Sigmoid colon (tissue), 7 donors: ENCODE measurements around the gene TPH2. TPM values are rescaled to one million over a fixed set of nuclear protein-coding genes. Genes with fewer than 3 reads are reported as not detected.

Experiments used
- DNase-seq: peaks from one replicate; pipeline ENCODE4 v3.0.0-alpha.2; 2019
- H3K27ac ChIP-seq, 4 donors: fragments of 200-600 bp; sonication (generic); one replicate each; pipeline ENCODE4 v1.5.1; 2016 to 2019; ENCODE audit warnings: mild to moderate bottlenecking in 1 of 4
- H3K27me3 ChIP-seq, 3 donors: fragments of 200-600 bp; sonication (generic); one replicate each; pipeline ENCODE4 v1.5.1; 2019; ENCODE audit warnings: mild to moderate bottlenecking in 1 of 3
- H3K36me3 ChIP-seq, 4 donors: fragments of 200-600 bp; sonication (generic); one replicate each; pipeline ENCODE4 v1.5.1; 2016 to 2019
- H3K4me1 ChIP-seq, 4 donors: fragments of 200-600 bp; sonication (generic); one replicate each; pipeline ENCODE4 v1.5.1; 2017 to 2019
- H3K4me3 ChIP-seq, 4 donors: fragments of 200-600 bp; sonication (generic); one replicate each; pipeline ENCODE4 v1.5.1; 2017 to 2019; ENCODE audit warnings: mild to moderate bottlenecking in 2 of 4, moderate library complexity in 1 of 4
- H3K9me3 ChIP-seq, 4 donors: fragments of 200-600 bp in 3 of 4; sonication (generic) in 3 of 4; one replicate each; pipeline versions ENCODE4 v1.5.1 to v1.6.1; 2013 to 2019
- CTCF ChIP-seq, 4 experiments: fragments of 450-650 bp in 3 of 4; fragments of 200-600 bp in 1 of 4; IDR thresholded peaks; one replicate each; pipeline ENCODE4 v1.5.1; 2016 to 2019; ENCODE audit warnings: antibody characterized with exemption in 4 of 4, mild to moderate bottlenecking in 3 of 4, moderate library complexity in 2 of 4
- EP300 ChIP-seq, 4 donors: sonication (generic); formaldehyde crosslinking; IDR thresholded peaks; one replicate each; pipeline ENCODE4 v1.6.1; 2017; ENCODE audit warnings: antibody characterized with exemption in 4 of 4
- POLR2A ChIP-seq, 2 donors: fragments of 450-650 bp; IDR thresholded peaks; one replicate each; pipeline ENCODE4 v1.6.1; 2016; ENCODE audit warnings: antibody characterized with exemption in 2 of 2, mild to moderate bottlenecking in 2 of 2, moderate library complexity in 2 of 2
- POLR2AphosphoS5 ChIP-seq, 4 donors: sonication (generic); formaldehyde crosslinking; IDR thresholded peaks; one replicate each; pipeline ENCODE4 v1.6.1; 2017; ENCODE audit warnings: antibody characterized with exemption in 4 of 4
- WGBS, 2 donors: extraction: QIAGEN DNeasy Blood & Tissue Kit; methylation state at CpG; one replicate each; pipeline ENCODE4 v1.1.7; 2013; 5-methylcytosine and 5-hydroxymethylcytosine counted together
- intact Hi-C: fragments of 100-400 bp; cut with DNase I; formaldehyde crosslinking; loops from one replicate; pipeline ENCODE4 v1.15.1; 2023
- polyA plus RNA-seq, 3 donors: library from polyadenylated mRNA; stranded (reverse); fragments of 200-250 nt; gene quantifications; one replicate each; pipeline ENCODE4 v1.2.3, GENCODE V29; 2013
- total RNA-seq, 4 donors: library from RNA; depleted of rRNA; stranded (reverse); fragments of >200 nt; gene quantifications; one replicate each; pipeline ENCODE4 v1.1.0, GENCODE V29; 2016
- donor health status: healthy with polysubstance abuse.
- donor health status: Bipolar disorder and iron deficiency.
- donor health status: healthy.

The TPH2 gene
- total and polyA plus RNA-seq, 7 donors: 0.14 to 0.55 (median 0.36) TPM; not detected in 4

DNA sequence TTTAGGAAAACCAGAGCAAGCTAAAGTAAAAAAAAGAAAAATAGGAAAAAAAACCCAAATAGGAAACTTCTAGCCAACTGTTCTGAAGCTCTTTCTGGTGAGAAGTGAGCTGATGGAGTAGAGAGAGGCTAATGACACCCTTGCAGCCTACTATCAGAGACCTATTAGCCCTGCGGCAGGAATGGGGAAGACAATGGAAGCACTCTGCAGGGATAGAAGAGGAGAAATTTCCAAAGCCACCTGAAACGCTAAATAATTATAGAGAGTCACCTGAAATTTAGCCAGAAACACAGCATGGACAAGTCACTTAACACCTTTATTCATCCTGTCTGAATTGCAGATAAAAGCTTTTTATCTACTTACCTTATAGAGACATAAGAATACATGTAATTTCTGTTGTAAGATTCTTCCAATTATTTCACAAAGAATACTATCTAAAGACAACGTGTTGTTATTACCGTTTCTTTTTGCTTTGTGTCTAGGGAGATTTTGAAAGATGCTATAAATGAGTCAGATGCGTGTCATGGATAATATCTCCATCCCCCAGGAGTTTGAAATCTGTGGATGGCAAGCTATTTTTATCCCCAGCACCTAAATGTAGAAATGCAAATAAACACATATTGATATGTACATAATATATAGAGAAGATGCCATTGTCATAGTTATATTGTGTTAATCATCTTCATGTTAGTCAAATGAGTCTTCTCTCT is 138.6 kb downstream of the TPH2 start:
- peaks cover 0 to 11% (median 0%) of the 10 kb centered on the region in 4 donors for H3K4me1 ChIP-seq
- DNase-seq: no peak
- TF ChIP-seq EP300 (IDR thresholded peaks at IDR 0.05) (no peak), CTCF (IDR thresholded peaks at IDR 0.05) (no peak), POLR2A (IDR thresholded peaks at IDR 0.05) (no peak), POLR2AphosphoS5 (IDR thresholded peaks at IDR 0.05) (no peak)
- H3K4me3 ChIP-seq: no peak overlapping the region
- intact Hi-C loops: no loop called here
- no peaks in the 10 kb centered on the region for H3K27me3 ChIP-seq
- H3K36me3 ChIP-seq: no peaks in the 10 kb centered on the region
- H3K9me3 ChIP-seq: no peaks in the 10 kb centered on the region
- WGBS, 2 donors: 64 to 75% methylated on average over 5 of the region's 5 CpGs
- no peak overlapping the region for H3K27ac ChIP-seq

DNA sequence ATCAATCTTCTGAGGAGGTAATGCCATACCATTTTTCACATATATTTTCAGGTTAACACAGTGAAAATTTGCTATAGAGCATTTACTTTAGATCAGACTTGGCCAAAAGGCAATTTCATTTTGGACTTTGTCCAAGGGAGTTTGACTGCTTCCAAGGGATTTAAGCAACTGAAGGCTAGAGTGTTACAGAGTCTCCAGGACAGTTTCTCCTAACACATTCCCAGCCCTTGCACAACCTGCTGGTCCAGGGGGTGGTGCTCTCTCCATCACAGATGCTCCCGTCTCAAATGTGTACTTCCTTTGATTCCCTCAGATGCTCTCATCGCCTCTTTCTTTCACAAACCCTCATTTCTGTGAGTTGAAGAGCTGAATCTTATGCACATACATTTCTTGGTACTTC is 143.1 kb downstream of the TPH2 start:
- H3K9me3 ChIP-seq: no peaks in the 10 kb centered on the region
- H3K4me3 ChIP-seq: no peak overlapping the region
- H3K4me1 ChIP-seq: no peaks in the 10 kb centered on the region
- DNase-seq: no peak
- WGBS, 2 donors: 54 to 69% methylated on average over 2 of the region's 2 CpGs
- H3K36me3 ChIP-seq: no peaks in the 10 kb centered on the region
- TF ChIP-seq CTCF (IDR thresholded peaks at IDR 0.05) (no peak), POLR2AphosphoS5 (IDR thresholded peaks at IDR 0.05) (no peak), POLR2A (IDR thresholded peaks at IDR 0.05) (no peak), EP300 (IDR thresholded peaks at IDR 0.05) (no peak)
- no peaks in the 10 kb centered on the region for H3K27me3 ChIP-seq
- no peak overlapping the region for H3K27ac ChIP-seq
- intact Hi-C loops: no loop called here

Other genes starting within 250 kb of the TPH2 start
- gene RAB21, start 184.0 kb upstream of the TPH2 start, total RNA-seq: 10 to 100 TPM; 12.8 to 19.1 (median 15.7) TPM
- 10 to 100 TPM in 2 of 3 donors, 1 to 10 TPM in 1; 7.8 to 27.0 (median 18.7) TPM for gene RAB21, start 184.0 kb upstream of the TPH2 start, polyA plus RNA-seq
- gene TBC1D15, start 99.1 kb upstream of the TPH2 start, total RNA-seq: 10 to 100 TPM; 51.2 to 59.2 (median 57.6) TPM
- gene TBC1D15, start 99.1 kb upstream of the TPH2 start, polyA plus RNA-seq: 10 to 100 TPM; 19.3 to 24.0 (median 20.3) TPM